ENCODE results near the gene GPR15.

DNA sequence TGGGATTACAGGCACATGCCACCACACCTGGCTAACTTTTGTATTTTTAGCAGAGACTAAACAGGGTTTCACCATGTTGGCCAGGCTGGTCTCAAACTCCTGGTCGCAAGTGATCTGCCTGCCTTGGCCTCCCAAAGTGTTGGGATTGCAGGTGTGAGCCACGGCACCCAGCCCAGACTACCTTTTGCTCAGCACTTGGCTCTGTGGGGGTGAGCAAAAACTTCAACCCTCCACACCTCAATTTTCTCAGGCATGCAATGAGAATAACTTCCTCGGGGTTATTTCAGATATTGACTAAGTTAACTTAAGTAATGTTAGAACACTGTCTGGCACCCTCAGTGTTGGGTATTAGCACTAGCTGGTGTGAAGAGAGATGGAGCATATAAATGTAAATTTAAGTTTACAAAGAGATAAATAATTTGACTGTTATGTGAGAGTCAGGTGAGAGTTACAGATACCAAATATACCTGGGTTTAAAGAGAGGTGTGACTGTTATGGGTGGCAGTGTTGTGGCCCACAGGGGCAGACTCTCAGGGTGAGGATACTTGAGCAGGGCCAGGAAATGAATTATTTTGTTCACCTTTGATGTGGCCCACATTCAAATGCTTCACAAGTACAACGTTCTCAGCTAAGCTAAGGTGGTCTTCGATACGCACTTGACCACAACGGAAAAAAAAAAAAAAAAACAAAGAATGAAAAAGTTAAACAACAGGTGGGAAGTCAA lies 32.7 kb downstream of the GPR15 start:
- TF ChIP-seq EZH2 (IDR thresholded peaks at IDR 0.05; ENCODE audit: insufficient read depth, poor library complexity, severe bottlenecking) (no peak), EZH2phosphoT487 (IDR thresholded peaks at IDR 0.05; ENCODE audit: insufficient read depth, low read depth) (no peak)
